WTC11 (cell line): ENCODE measurements around the gene CLEC2D. TPM values are rescaled to one million over a fixed set of nuclear protein-coding genes. Genes with fewer than 3 reads are reported as not detected.

Experiments used
- ATAC-seq: fragments of 200-7000 bp; cut with Tn5 transposase; 2 replicates; pipeline ENCODE4 v1.10.0; 2021; ENCODE audit warnings: mild to moderate bottlenecking, moderate library complexity
- CTCF ChIA-PET: fragments of 300-600 bp; sonication (Branson Sonifier 250); formaldehyde crosslinking; loops from one replicate; lab custom pipeline; 2021; ENCODE audit warnings: antibody characterized with exemption; lab: Charles Lee
- POLR2A ChIA-PET: fragments of 350-600 bp; sonication (Branson Sonifier 250); formaldehyde crosslinking; loops from one replicate; lab custom pipeline; 2021; ENCODE audit warnings: antibody characterized with exemption; lab: Charles Lee
- DNase-seq: peaks from one replicate; pipeline ENCODE4 v3.0.0; 2021; ENCODE audit warnings: low spot score
- H3K27ac Mint-ChIP-seq: 2 replicates; pipeline ENCODE4 v1.8.0; 2021; ENCODE audit warnings: mixed read lengths
- H3K27me3 Mint-ChIP-seq: 2 replicates; pipeline ENCODE4 v1.8.0; 2021; ENCODE audit warnings: low read depth, mild to moderate bottlenecking, moderate library complexity, mixed read lengths
- H3K36me3 Mint-ChIP-seq: 2 replicates; pipeline ENCODE4 v1.8.0; 2021; ENCODE audit warnings: mixed read lengths
- H3K4me1 Mint-ChIP-seq: 2 replicates; pipeline ENCODE4 v1.8.0; 2022; ENCODE audit warnings: mixed read lengths
- H3K4me3 Mint-ChIP-seq: 2 replicates; pipeline ENCODE4 v1.8.0; 2021; ENCODE audit warnings: mild to moderate bottlenecking, moderate library complexity, mixed read lengths
- H3K9me3 Mint-ChIP-seq: 2 replicates; pipeline ENCODE4 v1.8.0; 2021; ENCODE audit warnings: mixed read lengths
- ATF1 ChIP-seq: sonication (generic); formaldehyde crosslinking; IDR thresholded peaks from 2 replicates; pipeline ENCODE4 v1.8.1; 2023; ENCODE audit warnings: mild to moderate bottlenecking, moderate library complexity, missing genetic modification reagents
- E2F5 ChIP-seq: sonication (generic); formaldehyde crosslinking; IDR thresholded peaks from 2 replicates; pipeline ENCODE4 v1.8.1; 2022; ENCODE audit warnings: mild to moderate bottlenecking, moderate library complexity, missing genetic modification reagents
- FOXK1 ChIP-seq: sonication (generic); formaldehyde crosslinking; IDR thresholded peaks from 2 replicates; pipeline ENCODE4 v1.8.0; 2022; ENCODE audit warnings: mild to moderate bottlenecking, moderate library complexity, missing genetic modification reagents
- GABPB1 ChIP-seq: sonication (generic); formaldehyde crosslinking; IDR thresholded peaks from 2 replicates; pipeline ENCODE4 v1.8.1; 2023; ENCODE audit warnings: mild to moderate bottlenecking, missing genetic modification reagents
- IRF2 ChIP-seq: sonication (generic); formaldehyde crosslinking; IDR thresholded peaks from 2 replicates; pipeline ENCODE4 v1.8.0; 2022; ENCODE audit warnings: low read depth, missing genetic modification reagents, borderline replicate concordance
- JAZF1 ChIP-seq: fragments of 250-450 bp; sonication (Bioruptor Pico); IDR thresholded peaks from 2 replicates; pipeline ENCODE4 v1.9.0; 2021; ENCODE audit warnings: moderate library complexity, mild to moderate bottlenecking, inconsistent platforms
- MAX ChIP-seq: sonication (generic); formaldehyde crosslinking; IDR thresholded peaks from 2 replicates; pipeline ENCODE4 v1.8.0; 2022; ENCODE audit warnings: mild to moderate bottlenecking, missing genetic modification reagents
- MXD4 ChIP-seq: fragments of 250-450 bp; sonication (Bioruptor Pico); IDR thresholded peaks from 2 replicates; pipeline ENCODE4 v1.8.0; 2021; ENCODE audit warnings: mild to moderate bottlenecking, moderate library complexity, borderline replicate concordance
- NFATC4 ChIP-seq: fragments of 250-450 bp; sonication (Bioruptor Pico); IDR thresholded peaks from 2 replicates; pipeline ENCODE4 v1.9.0; 2021; ENCODE audit warnings: mild to moderate bottlenecking
- PREB ChIP-seq: sonication (generic); formaldehyde crosslinking; IDR thresholded peaks from 2 replicates; pipeline ENCODE4 v1.8.1; 2022; ENCODE audit warnings: mild to moderate bottlenecking, missing genetic modification reagents, moderate library complexity, borderline replicate concordance
- SMAD4 ChIP-seq: sonication (generic); formaldehyde crosslinking; IDR thresholded peaks from 2 replicates; pipeline ENCODE4 v1.8.0; 2022; ENCODE audit warnings: mild to moderate bottlenecking, missing genetic modification reagents
- ZNF121 ChIP-seq: sonication (generic); formaldehyde crosslinking; IDR thresholded peaks from 2 replicates; pipeline ENCODE4 v1.8.0; 2023; ENCODE audit warnings: missing genetic modification reagents
- ZNF219 ChIP-seq: sonication (generic); formaldehyde crosslinking; IDR thresholded peaks from 2 replicates; pipeline ENCODE4 v1.8.0; 2023; ENCODE audit warnings: missing genetic modification reagents, mild to moderate bottlenecking, borderline replicate concordance
- ZNF263 ChIP-seq: sonication (generic); formaldehyde crosslinking; IDR thresholded peaks from 2 replicates; pipeline ENCODE4 v1.8.1; 2022; ENCODE audit warnings: low read depth, mild to moderate bottlenecking, moderate library complexity, missing genetic modification reagents
- ZNF281 ChIP-seq: sonication (generic); formaldehyde crosslinking; IDR thresholded peaks from 2 replicates; pipeline ENCODE4 v1.8.0; 2023; ENCODE audit warnings: mild to moderate bottlenecking, missing genetic modification reagents
- ZNF396 ChIP-seq: fragments of 250-450 bp; sonication (Bioruptor Pico); IDR thresholded peaks from 2 replicates; pipeline ENCODE4 v1.8.0; 2021; ENCODE audit warnings: mild to moderate bottlenecking, moderate library complexity, borderline replicate concordance
- ZNF423 ChIP-seq: fragments of 250-450 bp; sonication (Bioruptor Pico); IDR thresholded peaks from 2 replicates; pipeline ENCODE4 v2.1.2; 2022; ENCODE audit warnings: mild to moderate bottlenecking, moderate library complexity
- ZNF425 ChIP-seq: fragments of 250-450 bp; sonication (Bioruptor Pico); conservative IDR thresholded peaks from 2 replicates; pipeline ENCODE4 v1.9.0; 2021; ENCODE audit warnings: mild to moderate bottlenecking
- ZNF532 ChIP-seq: fragments of 250-450 bp; sonication (Bioruptor Pico); IDR thresholded peaks from 2 replicates; pipeline ENCODE4 v1.9.0; 2021; ENCODE audit warnings: mild to moderate bottlenecking, borderline replicate concordance
- total RNA-seq: library from RNA; stranded (reverse); gene quantifications from 3 replicates; pipeline ENCODE4 v1.2.3, GENCODE V29; 2021

CLEC2D gene
- total RNA-seq, 1 experiment from 2014 or later: 6.2 TPM

- TF ChIP-seq ZNF425 (CRISPR knock-in tag) (no peak), ATF1 (CRISPR knock-in tag) (no peak), ZNF281 (no peak)
Observed at GRCh38 chr12:9699898-9700605, 30.5 kb downstream of the CLEC2D start (continued).

- ChIA-PET POLR2A (no interaction called here), CTCF (no interaction called here)
- H3K4me3 Mint-ChIP-seq: no peak overlapping the region
- TF ChIP-seq PREB: no peak
- TF ChIP-seq FOXK1: no peak
- TF ChIP-seq SMAD4 (CRISPR knock-in tag): no peak
- TF ChIP-seq MAX (CRISPR knock-in tag): no peak
- no peak for TF ChIP-seq ZNF532 (CRISPR knock-in tag)
- TF ChIP-seq MXD4 (CRISPR knock-in tag): no peak
- no peak for TF ChIP-seq ZNF423 (CRISPR knock-in tag)
- no peak for TF ChIP-seq E2F5 (CRISPR knock-in tag)
- TF ChIP-seq ZNF263 (CRISPR knock-in tag): no peak
- TF ChIP-seq NFATC4 (CRISPR knock-in tag): no peak
- no peak for TF ChIP-seq GABPB1 (CRISPR knock-in tag)
- no peak for TF ChIP-seq ZNF121 (CRISPR knock-in tag)
- TF ChIP-seq ZNF219 (CRISPR knock-in tag): no peak
- TF ChIP-seq IRF2: no peak
- no peak for TF ChIP-seq JAZF1 (CRISPR knock-in tag)
- no peak for TF ChIP-seq ZNF396
- peaks cover 83% of the 10 kb centered on the region for H3K9me3 Mint-ChIP-seq
- H3K36me3 Mint-ChIP-seq: peaks cover 32% of the 10 kb centered on the region
- no peak overlapping the region for H3K27ac Mint-ChIP-seq
- ATAC-seq: no peak
- no peak for DNase-seq
- peaks cover 13% of the 10 kb centered on the region; the same call in 1 of the 2 replicates for H3K27me3 Mint-ChIP-seq
- no peaks in the 10 kb centered on the region for H3K4me1 Mint-ChIP-seq
Observed at GRCh38 chr12:9700606-9700956, 31.1 kb downstream of the CLEC2D start.
